ENCODE measurements around the gene HK1.

DNA sequence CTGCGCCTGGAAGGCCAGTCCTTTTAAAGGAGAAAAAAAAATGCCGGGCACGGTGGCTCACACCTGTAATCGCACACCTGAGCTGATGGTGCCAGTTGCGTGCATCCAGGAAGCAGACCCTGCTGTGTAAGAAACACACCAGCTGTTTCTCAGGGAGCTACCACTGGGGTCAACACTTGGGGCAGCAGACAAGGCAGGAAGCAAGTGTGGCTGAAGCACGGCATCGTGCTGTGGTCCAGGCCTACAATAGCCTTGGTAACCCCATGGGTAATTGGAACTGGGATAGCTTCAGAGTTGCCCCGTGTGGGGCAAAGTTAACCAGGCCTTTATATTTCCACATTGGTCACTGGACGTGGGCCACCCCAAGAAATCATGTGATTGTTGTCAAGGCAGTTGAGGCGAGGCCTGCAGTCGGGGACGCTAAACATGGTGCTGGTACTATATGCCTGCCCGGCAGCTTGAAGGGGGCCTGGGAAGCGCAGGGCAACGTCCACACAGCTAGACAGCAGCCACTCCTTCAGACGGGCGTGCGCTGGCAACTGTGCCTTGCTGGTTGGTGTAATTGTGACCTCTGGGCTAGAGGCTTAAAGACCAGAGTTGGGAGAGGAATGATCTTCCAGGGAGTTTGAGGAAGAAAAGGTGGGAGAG lies 140.9 kb downstream of the HK1 start:
- TF ChIP-seq CTCF (IDR thresholded peaks at IDR 0.05) (no peak), POLR2A (IDR thresholded peaks at IDR 0.05) (no peak)
